ENCODE data around the gene HADH. TPM values are rescaled to one million over a fixed set of nuclear protein-coding genes. Genes with fewer than 3 reads are reported as not detected.

The HADH gene
- total RNA-seq, 1 donor: 9.0 TPM

- H3K36me3 ChIP-seq (ENCODE audit: insufficient read depth, low read length): no peaks in the 10 kb centered on the region
- peak overlapping the region; percentile 81 for H3K4me2 ChIP-seq (ENCODE audit: insufficient read depth, low read length)
These were observed 990 bp upstream of the HADH start for GRCh38 chr4:107988763-107989035.

DNA sequence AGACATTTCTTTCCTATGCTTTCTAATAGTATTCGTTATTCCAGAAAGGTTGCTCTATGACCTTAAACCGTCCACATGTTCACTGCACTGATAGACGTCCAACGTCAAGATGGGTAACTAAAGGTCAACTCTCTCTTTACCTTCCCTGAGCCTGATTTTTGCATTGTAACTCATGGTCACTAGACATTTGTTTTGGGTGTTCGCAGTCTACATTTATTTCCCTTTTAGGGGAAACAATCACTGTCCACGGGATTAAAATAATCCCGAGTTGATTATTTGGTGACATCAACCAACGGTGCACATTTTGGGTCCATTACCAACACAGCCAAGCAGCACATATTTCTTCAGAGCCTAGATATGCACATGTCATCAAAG lies 540 bp upstream of the HADH start:
- DNase-seq (ENCODE audit: insufficient read length, low spot score, missing footprints): no peak
- TF ChIP-seq CTCF (IDR thresholded peaks at IDR 0.05; ENCODE audit: extremely low read depth, low read depth, low read length): no peak
- Histone ChIP-seq H3K4me3 (ENCODE audit: insufficient read depth, low read length) (peak overlapping the region; percentile 93), H3K27ac (ENCODE audit: low read depth, low read length) (no peak overlapping the region), H4K20me1 (ENCODE audit: insufficient read depth, low read length) (no peaks in the 10 kb centered on the region), H2AFZ (ENCODE audit: low read length) (peak overlapping the region; percentile 94), H3K27me3 (ENCODE audit: insufficient read depth, low read length) (no peaks in the 10 kb centered on the region), H3K9me3 (ENCODE audit: low read depth, low read length) (no peaks in the 10 kb centered on the region), H3K79me2 (ENCODE audit: insufficient read depth, low read length) (peaks cover 41% of the 10 kb centered on the region), H3K36me3 (ENCODE audit: insufficient read depth, low read length) (no peaks in the 10 kb centered on the region), H3K4me1 (ENCODE audit: insufficient read depth, low read length) (peaks cover 14% of the 10 kb centered on the region), H3K4me2 (ENCODE audit: insufficient read depth, low read length) (peak overlapping the region; percentile 81)

More at GRCh38 chr4:107988763-107989035, 990 bp upstream of the HADH start:
- peaks cover 37% of the 10 kb centered on the region for H3K79me2 ChIP-seq (ENCODE audit: insufficient read depth, low read length)
- no peaks in the 10 kb centered on the region for H4K20me1 ChIP-seq (ENCODE audit: insufficient read depth, low read length)
- no peaks in the 10 kb centered on the region for H3K27me3 ChIP-seq (ENCODE audit: insufficient read depth, low read length)
- H3K9me3 ChIP-seq (ENCODE audit: low read depth, low read length): no peaks in the 10 kb centered on the region
- no peak overlapping the region for H3K4me3 ChIP-seq (ENCODE audit: insufficient read depth, low read length)
- DNase-seq (ENCODE audit: insufficient read length, low spot score, missing footprints): no peak
- H3K27ac ChIP-seq (ENCODE audit: low read depth, low read length): no peak overlapping the region
- H2AFZ ChIP-seq (ENCODE audit: low read length): no peak overlapping the region
- TF ChIP-seq CTCF (IDR thresholded peaks at IDR 0.05; ENCODE audit: extremely low read depth, low read depth, low read length): no peak
- peaks cover 14% of the 10 kb centered on the region for H3K4me1 ChIP-seq (ENCODE audit: insufficient read depth, low read length)

DNA sequence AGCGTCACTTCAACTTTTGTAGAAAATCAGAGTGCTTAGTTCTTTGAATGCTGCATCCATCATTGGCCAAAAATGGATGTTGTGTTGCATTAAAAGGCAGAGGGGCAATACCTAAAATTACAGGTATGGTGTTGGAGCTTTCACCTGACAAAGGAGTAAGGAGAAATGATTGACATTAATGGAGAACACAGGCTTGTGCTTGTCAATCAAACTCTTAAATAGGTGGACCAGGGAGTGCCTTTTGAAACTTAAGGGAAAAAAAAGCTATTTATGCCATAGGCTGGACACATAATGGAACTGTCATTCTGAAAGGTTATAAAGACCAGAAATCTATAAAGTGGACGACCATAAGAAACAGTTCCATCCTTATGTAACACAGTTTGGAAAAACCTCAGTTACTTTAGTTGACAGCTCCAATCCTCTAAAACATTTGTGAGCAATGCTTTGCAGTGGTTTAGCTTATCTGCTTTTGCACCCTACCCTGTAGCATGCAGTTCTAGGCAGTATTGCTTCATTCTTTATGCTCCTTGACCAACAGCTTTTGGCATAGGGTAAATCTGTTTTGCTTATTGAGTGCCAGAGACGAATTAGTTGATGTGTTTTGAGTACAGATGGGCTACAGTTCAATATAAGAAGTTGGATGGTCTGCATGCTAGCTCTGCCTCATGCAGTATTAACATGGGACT lies 2.4 kb downstream of the HADH start:
- DNase-seq (ENCODE audit: insufficient read length, low spot score, missing footprints): peak; percentile 65

DNA sequence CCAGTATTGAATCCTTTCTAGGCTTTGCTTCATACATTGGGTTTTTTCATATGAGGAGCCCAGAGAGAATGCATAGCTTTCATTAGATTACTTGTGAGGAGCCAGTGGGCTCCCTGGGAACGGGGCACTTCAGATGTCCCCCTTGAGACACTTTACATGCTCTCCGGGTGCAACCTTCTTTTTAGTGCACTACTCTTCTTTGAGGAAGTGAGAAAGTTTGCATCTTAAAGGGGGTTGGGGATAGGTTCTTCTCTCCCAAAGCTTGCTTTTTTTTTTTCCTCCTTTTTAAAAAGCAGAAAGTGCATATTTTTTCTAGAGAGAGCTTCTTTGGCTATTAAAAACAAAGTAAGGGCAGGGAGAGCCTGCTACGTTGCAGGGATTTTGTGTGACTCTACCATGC lies 4.3 kb downstream of the HADH start:
- DNase-seq (ENCODE audit: insufficient read length, low spot score, missing footprints): no peak
- no peak overlapping the region for H3K27ac ChIP-seq (ENCODE audit: low read depth, low read length)
- no peaks in the 10 kb centered on the region for H3K9me3 ChIP-seq (ENCODE audit: low read depth, low read length)
- TF ChIP-seq CTCF (IDR thresholded peaks at IDR 0.05; ENCODE audit: extremely low read depth, low read depth, low read length): no peak
- no peak overlapping the region for H2AFZ ChIP-seq (ENCODE audit: low read length)
- no peaks in the 10 kb centered on the region for H4K20me1 ChIP-seq (ENCODE audit: insufficient read depth, low read length)
- peaks cover 36% of the 10 kb centered on the region for H3K4me1 ChIP-seq (ENCODE audit: insufficient read depth, low read length)
- H3K27me3 ChIP-seq (ENCODE audit: insufficient read depth, low read length): no peaks in the 10 kb centered on the region
- no peak overlapping the region for H3K4me2 ChIP-seq (ENCODE audit: insufficient read depth, low read length)
- no peaks in the 10 kb centered on the region for H3K36me3 ChIP-seq (ENCODE audit: insufficient read depth, low read length)
- H3K4me3 ChIP-seq (ENCODE audit: insufficient read depth, low read length): no peak overlapping the region
- H3K79me2 ChIP-seq (ENCODE audit: insufficient read depth, low read length): peaks cover 64% of the 10 kb centered on the region

More for the DNA sequence above, 2.4 kb downstream of the HADH start:
- Histone ChIP-seq H3K9me3 (ENCODE audit: low read depth, low read length) (no peaks in the 10 kb centered on the region), H3K4me1 (ENCODE audit: insufficient read depth, low read length) (peaks cover 21% of the 10 kb centered on the region), H3K36me3 (ENCODE audit: insufficient read depth, low read length) (no peaks in the 10 kb centered on the region), H3K4me2 (ENCODE audit: insufficient read depth, low read length) (no peak overlapping the region), H2AFZ (ENCODE audit: low read length) (no peak overlapping the region), H3K27me3 (ENCODE audit: insufficient read depth, low read length) (no peaks in the 10 kb centered on the region), H3K79me2 (ENCODE audit: insufficient read depth, low read length) (peaks cover 59% of the 10 kb centered on the region), H3K4me3 (ENCODE audit: insufficient read depth, low read length) (no peak overlapping the region), H3K27ac (ENCODE audit: low read depth, low read length) (no peak overlapping the region), H4K20me1 (ENCODE audit: insufficient read depth, low read length) (no peaks in the 10 kb centered on the region)
- TF ChIP-seq CTCF (IDR thresholded peaks at IDR 0.05; ENCODE audit: extremely low read depth, low read depth, low read length): no peak
